ENCODE measurements around the gene RHBDD1. TPM values are rescaled to one million over a fixed set of nuclear protein-coding genes. Genes with fewer than 3 reads are reported as not detected.
"Not testable (repeated sequence)": the region's sequence is repeated elsewhere in the genome, so short reads cannot be mapped to it uniquely, and the experiment has no call there.

The RHBDD1 gene
- total RNA-seq, 1 donor = 45.0 TPM

GRCh38 chr2:226836548-226836885 is 663 bp downstream of the RHBDD1 start:
- TF ChIP-seq, protein P1, sequence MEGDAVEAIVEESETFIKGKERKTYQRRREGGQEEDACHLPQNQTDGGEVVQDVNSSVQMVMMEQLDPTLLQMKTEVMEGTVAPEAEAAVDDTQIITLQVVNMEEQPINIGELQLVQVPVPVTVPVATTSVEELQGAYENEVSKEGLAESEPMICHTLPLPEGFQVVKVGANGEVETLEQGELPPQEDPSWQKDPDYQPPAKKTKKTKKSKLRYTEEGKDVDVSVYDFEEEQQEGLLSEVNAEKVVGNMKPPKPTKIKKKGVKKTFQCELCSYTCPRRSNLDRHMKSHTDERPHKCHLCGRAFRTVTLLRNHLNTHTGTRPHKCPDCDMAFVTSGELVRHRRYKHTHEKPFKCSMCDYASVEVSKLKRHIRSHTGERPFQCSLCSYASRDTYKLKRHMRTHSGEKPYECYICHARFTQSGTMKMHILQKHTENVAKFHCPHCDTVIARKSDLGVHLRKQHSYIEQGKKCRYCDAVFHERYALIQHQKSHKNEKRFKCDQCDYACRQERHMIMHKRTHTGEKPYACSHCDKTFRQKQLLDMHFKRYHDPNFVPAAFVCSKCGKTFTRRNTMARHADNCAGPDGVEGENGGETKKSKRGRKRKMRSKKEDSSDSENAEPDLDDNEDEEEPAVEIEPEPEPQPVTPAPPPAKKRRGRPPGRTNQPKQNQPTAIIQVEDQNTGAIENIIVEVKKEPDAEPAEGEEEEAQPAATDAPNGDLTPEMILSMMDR (IDR thresholded peaks at IDR 0.05; ENCODE audit: insufficient read depth, low read length) = no peak
- no peak for DNase-seq (ENCODE audit: low read depth)
- peak overlapping the region; percentile 76 for H3K4me3 ChIP-seq (ENCODE audit: low read depth, low read length)

GRCh38 chr2:226837334-226837733 is 1.5 kb downstream of the RHBDD1 start:
- H3K4me3 ChIP-seq (ENCODE audit: low read depth, low read length) = peak overlapping the region; percentile 19
- TF ChIP-seq, protein P1 (IDR thresholded peaks at IDR 0.05; ENCODE audit: insufficient read depth, low read length) = no peak
- DNase-seq (ENCODE audit: low read depth) = no peak

GRCh38 chr2:226837787-226838603 is 2.1 kb downstream of the RHBDD1 start:
- no peak for DNase-seq (ENCODE audit: low read depth)
- TF ChIP-seq, protein P1 (IDR thresholded peaks at IDR 0.05; ENCODE audit: insufficient read depth, low read length) = no peak
- no peak overlapping the region for H3K4me3 ChIP-seq (ENCODE audit: low read depth, low read length)

DNA sequence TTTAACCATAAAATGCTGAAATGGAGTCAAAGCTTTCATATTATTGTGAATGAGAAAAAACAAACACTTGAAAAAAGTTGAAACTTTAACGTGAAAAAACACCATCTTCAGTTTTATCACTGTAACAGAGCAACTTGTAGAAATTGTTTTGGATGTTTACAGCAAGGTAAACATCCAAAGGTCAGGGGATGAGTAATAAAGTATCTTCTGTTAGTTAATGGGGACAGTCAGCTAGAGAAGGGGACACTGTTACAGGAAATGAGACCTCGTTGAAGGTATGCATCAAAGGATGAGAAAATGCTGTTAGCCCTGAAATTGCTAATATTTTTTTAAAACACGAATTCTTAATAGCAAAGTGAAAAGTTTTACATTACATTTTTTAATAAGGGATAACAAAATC is 2.9 kb downstream of the RHBDD1 start:
- H3K4me3 ChIP-seq (ENCODE audit: low read depth, low read length) = no peak overlapping the region
- no peak for DNase-seq (ENCODE audit: low read depth)
- TF ChIP-seq, protein P1 (IDR thresholded peaks at IDR 0.05; ENCODE audit: insufficient read depth, low read length) = no peak

DNA sequence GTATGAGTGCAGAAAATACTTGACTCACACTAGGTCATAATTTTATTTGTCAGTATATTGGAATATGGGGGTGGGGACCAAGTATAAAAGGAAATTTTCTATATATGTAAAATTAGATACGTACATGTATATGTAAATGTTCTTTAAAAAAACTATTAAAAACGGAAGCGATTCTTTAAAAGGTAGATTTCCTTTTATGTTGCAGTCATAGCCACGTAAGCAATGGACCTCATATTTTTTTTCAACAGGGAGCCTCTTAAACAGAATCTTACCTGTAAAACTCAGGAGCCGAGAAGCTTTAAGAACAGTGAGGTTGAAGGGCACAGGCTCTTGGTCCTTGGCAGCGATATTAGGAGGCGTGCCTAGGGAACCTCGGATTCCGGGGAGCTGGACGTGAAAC is 3.3 kb downstream of the RHBDD1 start:
- TF ChIP-seq, protein P1 (IDR thresholded peaks at IDR 0.05; ENCODE audit: insufficient read depth, low read length) = no peak
- H3K4me3 ChIP-seq (ENCODE audit: low read depth, low read length) = no peak overlapping the region
- no peak for DNase-seq (ENCODE audit: low read depth)

DNA sequence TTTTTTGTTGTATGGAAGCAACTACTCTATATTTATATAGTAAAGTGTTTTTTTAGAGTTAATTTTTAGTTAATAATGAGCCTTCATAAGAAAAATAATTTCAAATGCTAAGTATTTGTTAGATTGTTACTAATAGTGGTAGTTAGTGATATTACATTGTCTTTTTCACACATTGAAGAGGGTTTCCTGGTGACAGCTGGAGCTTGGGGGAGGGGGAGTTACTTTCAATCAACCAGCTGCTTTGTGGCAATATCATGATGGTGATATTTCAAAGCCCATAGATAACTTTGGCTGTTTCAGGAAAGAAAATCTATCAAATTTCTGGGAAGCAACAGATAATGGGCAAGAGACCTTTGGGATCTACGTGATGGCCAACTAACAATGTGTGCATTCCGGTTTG is 4.1 kb downstream of the RHBDD1 start:
- no peak for DNase-seq (ENCODE audit: low read depth)
- H3K4me3 ChIP-seq (ENCODE audit: low read depth, low read length) = no peak overlapping the region
- TF ChIP-seq, protein P1 (IDR thresholded peaks at IDR 0.05; ENCODE audit: insufficient read depth, low read length) = no peak

DNA sequence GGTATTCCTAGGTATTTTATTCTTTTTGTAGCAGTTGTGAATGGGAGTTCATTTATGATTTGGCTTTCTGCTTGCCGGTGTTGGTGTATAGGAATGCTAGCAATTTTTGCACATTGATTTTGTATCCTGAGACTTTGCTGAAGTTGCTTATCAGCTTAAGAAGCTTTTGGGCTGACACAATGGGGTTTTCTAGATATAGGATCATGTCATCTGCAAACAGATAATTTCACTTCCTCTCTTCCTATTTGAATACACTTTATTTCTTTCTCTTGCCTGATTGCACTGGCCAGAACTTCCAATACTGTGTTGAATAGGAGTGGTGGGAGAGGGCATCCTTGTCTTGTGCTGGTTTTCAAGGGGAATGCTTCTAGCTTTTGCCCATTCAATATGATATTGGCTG is 7.1 kb downstream of the RHBDD1 start:
- not testable (repeated sequence) for H3K4me3 ChIP-seq (ENCODE audit: low read depth, low read length); DNase-seq (ENCODE audit: low read depth)

Data from fibroblast of the aortic adventitia (primary cell).